K562 (cell line): ENCODE results near the gene TMEM143. TPM values are rescaled to one million over a fixed set of nuclear protein-coding genes. Genes with fewer than 3 reads are reported as not detected.

Experiments
- CC2D1A ChIP-seq: fragments of 450-650 bp; IDR thresholded peaks from 2 replicates; pipeline ENCODE4 v1.6.1; 2017; ENCODE audit warnings: mild to moderate bottlenecking
- ERF ChIP-seq: fragments of 450-650 bp; formaldehyde crosslinking; IDR thresholded peaks from 2 replicates; pipeline ENCODE4 v1.4.0; 2020; ENCODE audit warnings: mild to moderate bottlenecking, mixed read lengths
- GABPB1 ChIP-seq: sonication (generic); formaldehyde crosslinking; IDR thresholded peaks from 2 replicates; pipeline ENCODE4 v1.8.0; 2022; ENCODE audit warnings: mild to moderate bottlenecking, missing genetic modification reagents
- PHB2 ChIP-seq: fragments of 450-650 bp; IDR thresholded peaks from 2 replicates; pipeline ENCODE4 v1.6.1; 2017; ENCODE audit warnings: low read depth
- STAG1 ChIP-seq: sonication (generic); formaldehyde crosslinking; IDR thresholded peaks from 2 replicates; pipeline ENCODE4 v1.5.0; 2020; ENCODE audit warnings: missing genetic modification reagents, borderline replicate concordance
- ZBTB1 ChIP-seq: sonication (generic); formaldehyde crosslinking; IDR thresholded peaks from 2 replicates; pipeline ENCODE4 v1.8.1; 2023; ENCODE audit warnings: missing genetic modification reagents, low read depth, mild to moderate bottlenecking, borderline replicate concordance
- ZNF431 ChIP-seq: sonication (generic); formaldehyde crosslinking; IDR thresholded peaks from 2 replicates; pipeline ENCODE4 v1.8.0; 2022; ENCODE audit warnings: mild to moderate bottlenecking, missing genetic modification reagents
- ZNF589 ChIP-seq: fragments of 200-800 bp; sonication (Bioruptor generic); IDR thresholded peaks from 2 replicates; pipeline ENCODE4 v1.6.1; 2016; ENCODE audit warnings: low read depth, missing genetic modification characterization, missing compliant biosample characterization
- polyA plus RNA-seq, 8 experiments: library from polyadenylated mRNA; depleted of rRNA in 4 of 8; stranded (reverse) in 5 of 8; unstranded in 3 of 8; fragments of >200 nt; fragmentation: Nextera tagmentation in 2 of 8; fragmentation: Illumina TruSeq in 1 of 8; extraction: Ambion mirVana in 2 of 8; extraction: Trizol in 1 of 8; gene quantifications; 2 replicates each; pipeline versions ENCODE4 v1.2.1 to v1.2.3, GENCODE V29; 2011 to 2014; ENCODE audit warnings: inconsistent platforms in 1 of 8, missing spikeins in 1 of 8
- total RNA-seq, 7 experiments: library from RNA; depleted of rRNA in 6 of 7; stranded (reverse); fragments of >200 nt in 6 of 7; fragmentation: Illumina TruSeq in 2 of 7; extraction: Trizol in 2 of 7; gene quantifications; 2 replicates each; pipeline versions ENCODE4 v1.2.1 to v1.2.3, GENCODE V29; 2011 to 2021; ENCODE audit warnings: low replicate concordance in 1 of 7
- TF ChIP-seq, protein P1 (sequence below): fragments of 250-450 bp; sonication (Bioruptor Pico); IDR thresholded peaks from 2 replicates; pipeline ENCODE4 v1.5.0; 2021; ENCODE audit warnings: mild to moderate bottlenecking, moderate library complexity
- TF ChIP-seq, protein P2 (sequence below): fragments of 450-650 bp; formaldehyde crosslinking; IDR thresholded peaks from 2 replicates; pipeline ENCODE4 v1.4.0; 2020; ENCODE audit warnings: mild to moderate bottlenecking, moderate library complexity
- TF ChIP-seq, protein P3 (sequence below): sonication (generic); formaldehyde crosslinking; IDR thresholded peaks from 2 replicates; pipeline ENCODE4 v1.8.0; 2022; ENCODE audit warnings: missing genetic modification reagents, mild to moderate bottlenecking, borderline replicate concordance
- TF ChIP-seq, protein P4 (sequence below): fragments of 450-650 bp; IDR thresholded peaks from 2 replicates; pipeline ENCODE4 v1.7.0; 2016; ENCODE audit warnings: borderline replicate concordance
- TF ChIP-seq, protein P5 (sequence below): fragments of 150-350 bp; IDR thresholded peaks from 2 replicates; pipeline ENCODE4 v1.6.1; 2014; ENCODE audit warnings: low read depth, mild to moderate bottlenecking, low read length, borderline replicate concordance

The TMEM143 gene
- total and polyA plus RNA-seq, 9 of the 15 experiments (the other 6 are each of a cell fraction or from before 2014, with no cell fraction given), result 0.66 to 8.8 (median 4.3) TPM

DNA sequence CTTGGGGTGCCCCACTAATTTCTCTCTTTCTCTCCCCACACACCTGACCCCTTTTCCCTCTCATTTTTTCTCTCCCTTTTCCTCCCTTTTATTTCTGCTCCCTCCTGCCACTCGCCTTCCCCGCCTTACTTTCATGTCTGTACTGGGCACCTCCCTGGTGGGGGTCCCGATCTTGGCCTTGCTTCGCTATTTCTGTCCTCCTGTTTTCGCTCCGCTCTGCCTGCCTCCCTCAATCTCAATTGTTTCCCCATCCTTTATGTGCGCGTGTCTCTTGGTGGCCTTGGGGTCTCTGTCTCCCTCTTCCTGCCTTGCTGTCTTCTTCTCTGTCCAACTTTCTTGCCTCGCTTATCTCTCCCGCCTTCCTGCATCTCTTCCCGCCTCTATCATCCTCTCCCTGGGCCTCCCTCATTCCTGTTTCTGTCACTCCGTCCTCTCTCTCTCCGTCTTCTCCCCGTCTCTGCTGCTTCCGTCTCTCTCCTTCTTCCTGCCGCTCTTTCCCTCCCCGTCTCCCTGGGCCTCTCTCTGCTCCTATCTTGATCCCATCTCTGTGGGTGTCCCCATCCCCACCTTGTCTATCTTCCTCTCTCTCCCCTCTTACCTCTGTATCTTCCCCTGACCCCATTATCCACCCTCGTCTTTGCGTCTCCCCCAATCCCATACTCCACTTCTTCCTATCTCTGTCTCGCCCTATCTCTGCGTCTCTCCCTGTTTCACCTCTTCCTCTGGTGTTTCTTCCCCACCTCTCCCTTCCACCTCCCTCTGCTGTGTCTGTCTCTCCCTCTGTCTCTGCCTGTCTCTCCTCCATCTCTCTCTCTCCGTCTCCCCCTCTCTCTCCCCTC lies 33.7 kb upstream of the TMEM143 start (continued):
- TF ChIP-seq ZNF431 (CRISPR knock-in tag) (peak; percentile 40; the same call in 1 of the 2 replicates), GABPB1 (CRISPR knock-in tag) (peak; percentile 5; the same call in 1 of the 2 replicates), PHB2 (peak; percentile 68; the same call in 1 of the 2 replicates), ZNF589 (CRISPR knock-in tag) (no peak), CC2D1A (peak; percentile 62; the same call in 1 of the 2 replicates), ERF (no peak), ZBTB1 (CRISPR knock-in tag) (no peak), STAG1 (CRISPR knock-in tag) (no peak)
- TF ChIP-seq, protein P1, sequence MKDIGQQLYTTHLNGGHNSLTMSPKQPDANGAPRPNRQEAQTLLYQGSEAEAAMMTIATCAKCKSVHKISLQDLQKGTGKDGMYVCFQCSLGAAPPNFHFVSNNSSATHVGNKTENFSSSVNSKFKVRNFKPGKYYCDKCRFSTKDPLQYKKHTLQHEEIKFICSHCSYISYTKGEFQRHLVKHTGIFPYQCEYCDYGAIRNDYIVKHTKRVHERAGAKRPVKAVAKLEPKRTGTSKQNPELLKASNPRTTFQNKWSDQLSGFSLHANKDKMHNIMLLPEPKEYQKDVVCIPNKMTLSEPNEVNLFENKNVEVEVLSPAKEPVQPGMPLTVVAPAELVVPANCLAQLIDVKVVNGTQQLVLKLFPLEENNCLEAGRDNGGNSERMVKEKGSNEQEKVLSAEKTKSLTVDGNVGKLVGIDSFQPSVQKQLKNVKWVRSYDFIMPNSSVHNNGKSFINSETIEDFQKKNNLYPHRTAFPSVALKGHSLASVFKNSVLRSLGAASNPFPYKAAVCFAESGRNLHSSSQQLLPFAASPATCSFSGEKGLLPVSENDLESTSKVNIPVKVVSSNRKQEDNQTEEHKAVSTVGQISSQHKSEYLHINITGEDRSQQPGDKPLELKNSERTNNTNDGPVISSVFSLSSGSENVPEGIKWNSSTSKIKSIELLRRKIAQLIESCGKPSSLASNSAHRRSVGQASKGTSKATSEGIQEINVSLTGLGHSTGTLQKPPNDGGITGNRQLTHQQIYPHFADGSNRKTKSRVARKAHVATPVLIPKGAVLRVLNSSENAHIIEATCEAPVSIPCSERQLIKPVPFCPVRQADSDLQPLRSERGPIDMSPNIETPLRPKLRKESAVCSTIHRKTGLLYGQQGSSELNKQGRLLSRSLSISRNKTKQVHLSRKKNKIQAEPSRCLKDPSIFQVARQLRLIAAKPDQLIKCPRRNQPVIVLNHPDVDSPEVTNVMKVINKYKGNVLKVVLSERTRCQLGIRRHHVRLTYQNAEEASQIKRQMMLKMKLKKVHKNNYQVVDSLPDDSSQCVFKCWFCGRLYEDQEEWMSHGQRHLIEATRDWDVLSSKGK, result no peak
- TF ChIP-seq, protein P2, sequence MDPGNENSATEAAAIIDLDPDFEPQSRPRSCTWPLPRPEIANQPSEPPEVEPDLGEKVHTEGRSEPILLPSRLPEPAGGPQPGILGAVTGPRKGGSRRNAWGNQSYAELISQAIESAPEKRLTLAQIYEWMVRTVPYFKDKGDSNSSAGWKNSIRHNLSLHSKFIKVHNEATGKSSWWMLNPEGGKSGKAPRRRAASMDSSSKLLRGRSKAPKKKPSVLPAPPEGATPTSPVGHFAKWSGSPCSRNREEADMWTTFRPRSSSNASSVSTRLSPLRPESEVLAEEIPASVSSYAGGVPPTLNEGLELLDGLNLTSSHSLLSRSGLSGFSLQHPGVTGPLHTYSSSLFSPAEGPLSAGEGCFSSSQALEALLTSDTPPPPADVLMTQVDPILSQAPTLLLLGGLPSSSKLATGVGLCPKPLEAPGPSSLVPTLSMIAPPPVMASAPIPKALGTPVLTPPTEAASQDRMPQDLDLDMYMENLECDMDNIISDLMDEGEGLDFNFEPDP, result no peak; the same call in 1 of the 2 replicates
- TF ChIP-seq, protein P3, sequence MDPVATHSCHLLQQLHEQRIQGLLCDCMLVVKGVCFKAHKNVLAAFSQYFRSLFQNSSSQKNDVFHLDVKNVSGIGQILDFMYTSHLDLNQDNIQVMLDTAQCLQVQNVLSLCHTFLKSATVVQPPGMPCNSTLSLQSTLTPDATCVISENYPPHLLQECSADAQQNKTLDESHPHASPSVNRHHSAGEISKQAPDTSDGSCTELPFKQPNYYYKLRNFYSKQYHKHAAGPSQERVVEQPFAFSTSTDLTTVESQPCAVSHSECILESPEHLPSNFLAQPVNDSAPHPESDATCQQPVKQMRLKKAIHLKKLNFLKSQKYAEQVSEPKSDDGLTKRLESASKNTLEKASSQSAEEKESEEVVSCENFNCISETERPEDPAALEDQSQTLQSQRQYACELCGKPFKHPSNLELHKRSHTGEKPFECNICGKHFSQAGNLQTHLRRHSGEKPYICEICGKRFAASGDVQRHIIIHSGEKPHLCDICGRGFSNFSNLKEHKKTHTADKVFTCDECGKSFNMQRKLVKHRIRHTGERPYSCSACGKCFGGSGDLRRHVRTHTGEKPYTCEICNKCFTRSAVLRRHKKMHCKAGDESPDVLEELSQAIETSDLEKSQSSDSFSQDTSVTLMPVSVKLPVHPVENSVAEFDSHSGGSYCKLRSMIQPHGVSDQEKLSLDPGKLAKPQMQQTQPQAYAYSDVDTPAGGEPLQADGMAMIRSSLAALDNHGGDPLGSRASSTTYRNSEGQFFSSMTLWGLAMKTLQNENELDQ (CRISPR knock-in tag), result no peak
- TF ChIP-seq, protein P4, sequence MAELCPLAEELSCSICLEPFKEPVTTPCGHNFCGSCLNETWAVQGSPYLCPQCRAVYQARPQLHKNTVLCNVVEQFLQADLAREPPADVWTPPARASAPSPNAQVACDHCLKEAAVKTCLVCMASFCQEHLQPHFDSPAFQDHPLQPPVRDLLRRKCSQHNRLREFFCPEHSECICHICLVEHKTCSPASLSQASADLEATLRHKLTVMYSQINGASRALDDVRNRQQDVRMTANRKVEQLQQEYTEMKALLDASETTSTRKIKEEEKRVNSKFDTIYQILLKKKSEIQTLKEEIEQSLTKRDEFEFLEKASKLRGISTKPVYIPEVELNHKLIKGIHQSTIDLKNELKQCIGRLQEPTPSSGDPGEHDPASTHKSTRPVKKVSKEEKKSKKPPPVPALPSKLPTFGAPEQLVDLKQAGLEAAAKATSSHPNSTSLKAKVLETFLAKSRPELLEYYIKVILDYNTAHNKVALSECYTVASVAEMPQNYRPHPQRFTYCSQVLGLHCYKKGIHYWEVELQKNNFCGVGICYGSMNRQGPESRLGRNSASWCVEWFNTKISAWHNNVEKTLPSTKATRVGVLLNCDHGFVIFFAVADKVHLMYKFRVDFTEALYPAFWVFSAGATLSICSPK, result peak; percentile 96; the same call in 1 of the 2 replicates
- TF ChIP-seq, protein P5, sequence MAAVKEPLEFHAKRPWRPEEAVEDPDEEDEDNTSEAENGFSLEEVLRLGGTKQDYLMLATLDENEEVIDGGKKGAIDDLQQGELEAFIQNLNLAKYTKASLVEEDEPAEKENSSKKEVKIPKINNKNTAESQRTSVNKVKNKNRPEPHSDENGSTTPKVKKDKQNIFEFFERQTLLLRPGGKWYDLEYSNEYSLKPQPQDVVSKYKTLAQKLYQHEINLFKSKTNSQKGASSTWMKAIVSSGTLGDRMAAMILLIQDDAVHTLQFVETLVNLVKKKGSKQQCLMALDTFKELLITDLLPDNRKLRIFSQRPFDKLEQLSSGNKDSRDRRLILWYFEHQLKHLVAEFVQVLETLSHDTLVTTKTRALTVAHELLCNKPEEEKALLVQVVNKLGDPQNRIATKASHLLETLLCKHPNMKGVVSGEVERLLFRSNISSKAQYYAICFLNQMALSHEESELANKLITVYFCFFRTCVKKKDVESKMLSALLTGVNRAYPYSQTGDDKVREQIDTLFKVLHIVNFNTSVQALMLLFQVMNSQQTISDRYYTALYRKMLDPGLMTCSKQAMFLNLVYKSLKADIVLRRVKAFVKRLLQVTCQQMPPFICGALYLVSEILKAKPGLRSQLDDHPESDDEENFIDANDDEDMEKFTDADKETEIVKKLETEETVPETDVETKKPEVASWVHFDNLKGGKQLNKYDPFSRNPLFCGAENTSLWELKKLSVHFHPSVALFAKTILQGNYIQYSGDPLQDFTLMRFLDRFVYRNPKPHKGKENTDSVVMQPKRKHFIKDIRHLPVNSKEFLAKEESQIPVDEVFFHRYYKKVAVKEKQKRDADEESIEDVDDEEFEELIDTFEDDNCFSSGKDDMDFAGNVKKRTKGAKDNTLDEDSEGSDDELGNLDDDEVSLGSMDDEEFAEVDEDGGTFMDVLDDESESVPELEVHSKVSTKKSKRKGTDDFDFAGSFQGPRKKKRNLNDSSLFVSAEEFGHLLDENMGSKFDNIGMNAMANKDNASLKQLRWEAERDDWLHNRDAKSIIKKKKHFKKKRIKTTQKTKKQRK, result no peak
